ENCODE results near the gene RHEB. TPM values are rescaled to one million over a fixed set of nuclear protein-coding genes. Genes with fewer than 3 reads are reported as not detected.

RHEB gene
- total and polyA plus RNA-seq, 2 donors (not counting 1 experiment from before 2014, with no cell fraction given), result 9.3 to 40.3 TPM

GRCh38 chr7:151426904-151427704, 92.6 kb downstream of the RHEB start:
- WGBS (ENCODE audit: insufficient coverage), result 97% methylated on average over 20 of the region's 23 CpGs
- intact Hi-C loops (cut with micrococcal nuclease), result no loop called here
- H3K27ac Mint-ChIP-seq, result no peak overlapping the region
- peaks cover 0 to 4% (median 0%) of the 10 kb centered on the region in 4 experiments for H3K27me3 ChIP-seq (replicated peaks in 1 of 4; ENCODE audit: control extremely low read depth in 1 of 4, control insufficient read depth in 3 of 4, insufficient read depth in 4 of 4, low read length in 3 of 4)
- H3K36me3 ChIP-seq (replicated peaks in 1 of 2; ENCODE audit: control extremely low read depth in 1 of 2, control insufficient read depth in 1 of 2, extremely low read depth in 1 of 2, insufficient read depth in 2 of 2, low read length in 1 of 2), result no peaks in the 10 kb centered on the region
- ChIA-PET POLR2A (no interaction called here), CTCF (no interaction called here)
- peaks cover 12 to 13% of the 10 kb centered on the region in 2 donors for H3K4me1 ChIP-seq (ENCODE audit: control insufficient read depth in 2 of 2, insufficient read depth in 2 of 2, low read length in 2 of 2)
- ATAC-seq (ENCODE audit: low read depth), result no peak
- peaks cover 0 to 3% (median 0%) of the 10 kb centered on the region in 3 donors for H3K9me3 ChIP-seq (ENCODE audit: control extremely low read depth in 1 of 3, control insufficient read depth in 2 of 3, insufficient read depth in 1 of 3, low read length in 2 of 3)
- no peak overlapping the region for H3K4me3 ChIP-seq (ENCODE audit: control extremely low read depth in 1 of 5, extremely low read depth in 1 of 5, insufficient read depth in 1 of 5, low read depth in 2 of 5, low read length in 4 of 5)
- no peak overlapping the region for H3K9ac ChIP-seq (ENCODE audit: low read length)
- peaks cover under 1% of the 10 kb centered on the region for H3K9me3 Mint-ChIP-seq (ENCODE audit: insufficient read depth)
- no peak overlapping the region for H3K4me2 ChIP-seq (replicated peaks; ENCODE audit: low read depth, low read length, poor library complexity, severe bottlenecking)
- H4K20me1 ChIP-seq (ENCODE audit: control insufficient read depth, insufficient read depth, low read length, poor library complexity, severe bottlenecking), result no peaks in the 10 kb centered on the region
- H3K27ac ChIP-seq (ENCODE audit: low read length in 2 of 2), result no peak overlapping the region
- H3K79me2 ChIP-seq (ENCODE audit: control insufficient read depth, insufficient read depth, low read length), result no peaks in the 10 kb centered on the region
- peaks cover 34% of the 10 kb centered on the region for H3K27me3 Mint-ChIP-seq
- H3K4me3 Mint-ChIP-seq, result no peak overlapping the region
- no peak for DNase-seq
- H3K4me1 Mint-ChIP-seq, result peaks cover 12% of the 10 kb centered on the region
- no peak overlapping the region for H2AFZ ChIP-seq (ENCODE audit: insufficient read depth, low read depth, low read length, poor library complexity, severe bottlenecking)
- no peak for TF ChIP-seq EZH2 (IDR thresholded peaks at IDR 0.05; ENCODE audit: borderline replicate concordance, insufficient read depth, low read depth, low read length, poor library complexity, severe bottlenecking)
- TF ChIP-seq, protein P1, sequence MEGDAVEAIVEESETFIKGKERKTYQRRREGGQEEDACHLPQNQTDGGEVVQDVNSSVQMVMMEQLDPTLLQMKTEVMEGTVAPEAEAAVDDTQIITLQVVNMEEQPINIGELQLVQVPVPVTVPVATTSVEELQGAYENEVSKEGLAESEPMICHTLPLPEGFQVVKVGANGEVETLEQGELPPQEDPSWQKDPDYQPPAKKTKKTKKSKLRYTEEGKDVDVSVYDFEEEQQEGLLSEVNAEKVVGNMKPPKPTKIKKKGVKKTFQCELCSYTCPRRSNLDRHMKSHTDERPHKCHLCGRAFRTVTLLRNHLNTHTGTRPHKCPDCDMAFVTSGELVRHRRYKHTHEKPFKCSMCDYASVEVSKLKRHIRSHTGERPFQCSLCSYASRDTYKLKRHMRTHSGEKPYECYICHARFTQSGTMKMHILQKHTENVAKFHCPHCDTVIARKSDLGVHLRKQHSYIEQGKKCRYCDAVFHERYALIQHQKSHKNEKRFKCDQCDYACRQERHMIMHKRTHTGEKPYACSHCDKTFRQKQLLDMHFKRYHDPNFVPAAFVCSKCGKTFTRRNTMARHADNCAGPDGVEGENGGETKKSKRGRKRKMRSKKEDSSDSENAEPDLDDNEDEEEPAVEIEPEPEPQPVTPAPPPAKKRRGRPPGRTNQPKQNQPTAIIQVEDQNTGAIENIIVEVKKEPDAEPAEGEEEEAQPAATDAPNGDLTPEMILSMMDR (IDR thresholded peaks at IDR 0.05), result no peak

GRCh38 chr7:151426441-151426903, 93.2 kb downstream of the RHEB start:
- Histone ChIP-seq H4K20me1 (ENCODE audit: control insufficient read depth, insufficient read depth, low read length, poor library complexity, severe bottlenecking) (no peaks in the 10 kb centered on the region), H3K9me3 (ENCODE audit: control extremely low read depth in 1 of 3, control insufficient read depth in 2 of 3, insufficient read depth in 1 of 3, low read length in 2 of 3) (peaks cover 0 to 9% (median 4%) of the 10 kb centered on the region in 3 donors), H3K4me2 (replicated peaks; ENCODE audit: low read depth, low read length, poor library complexity, severe bottlenecking) (no peak overlapping the region), H3K9ac (ENCODE audit: low read length) (no peak overlapping the region), H3K36me3 (replicated peaks in 1 of 2; ENCODE audit: control extremely low read depth in 1 of 2, control insufficient read depth in 1 of 2, extremely low read depth in 1 of 2, insufficient read depth in 2 of 2, low read length in 1 of 2) (no peaks in the 10 kb centered on the region), H3K79me2 (ENCODE audit: control insufficient read depth, insufficient read depth, low read length) (no peaks in the 10 kb centered on the region), H3K4me3 (ENCODE audit: control extremely low read depth in 1 of 5, extremely low read depth in 1 of 5, insufficient read depth in 1 of 5, low read depth in 2 of 5, low read length in 4 of 5) (no peak overlapping the region), H3K4me1 (ENCODE audit: control insufficient read depth in 2 of 2, insufficient read depth in 2 of 2, low read length in 2 of 2) (peaks cover 12 to 13% of the 10 kb centered on the region in 2 donors), H3K27me3 (replicated peaks in 1 of 4; ENCODE audit: control extremely low read depth in 1 of 4, control insufficient read depth in 3 of 4, insufficient read depth in 4 of 4, low read length in 3 of 4) (peaks cover 0 to 4% (median 1%) of the 10 kb centered on the region in 4 experiments), H2AFZ (ENCODE audit: insufficient read depth, low read depth, low read length, poor library complexity, severe bottlenecking) (no peak overlapping the region), H3K27ac (ENCODE audit: low read length in 2 of 2) (no peak overlapping the region)
- CTCF ChIA-PET, result no interaction called here
- TF ChIP-seq, protein P1 (IDR thresholded peaks at IDR 0.05), result no peak
- TF ChIP-seq EZH2 (IDR thresholded peaks at IDR 0.05; ENCODE audit: borderline replicate concordance, insufficient read depth, low read depth, low read length, poor library complexity, severe bottlenecking), result no peak
- Mint-ChIP-seq H3K4me3 (no peak overlapping the region), H3K27me3 (peaks cover 34% of the 10 kb centered on the region), H3K4me1 (peaks cover 12% of the 10 kb centered on the region), H3K27ac (no peak overlapping the region), H3K9me3 (ENCODE audit: insufficient read depth) (peaks cover 3% of the 10 kb centered on the region)
- ATAC-seq (ENCODE audit: low read depth) (no peak), DNase-seq (no peak)
- 93% methylated on average over 14 of the region's 14 CpGs for WGBS (ENCODE audit: insufficient coverage)
- POLR2A ChIA-PET, result no interaction called here
- intact Hi-C loops (cut with micrococcal nuclease), result no loop called here
